Upper lobe of left lung (tissue), 6 donors: ENCODE measurements around the gene ARHGEF4. TPM values are rescaled to one million over a fixed set of nuclear protein-coding genes. Genes with fewer than 3 reads are reported as not detected.

Experiments used
- ATAC-seq, 2 donors: fragments of 200-7000 bp; cut with Tn5 transposase; one replicate each; pipeline ENCODE4 v1.9.1; 2022; ENCODE audit warnings: mild to moderate bottlenecking in 2 of 2, moderate library complexity in 2 of 2; ENCODE audit not compliant: low FRiP score in 2 of 2
- DNase-seq, 2 donors: peaks; one replicate each; pipeline ENCODE4 v3.0.0-alpha.2; 2019 to 2020
- H3K27ac ChIP-seq, 4 donors: fragments of 200-600 bp; sonication (generic); one replicate each; pipeline ENCODE4 v1.5.1; 2016 to 2019
- H3K27me3 ChIP-seq, 4 donors: fragments of 200-600 bp; sonication (generic); one replicate each; pipeline ENCODE4 v1.5.1; 2017 to 2019
- H3K36me3 ChIP-seq, 4 donors: fragments of 200-600 bp; sonication (generic); one replicate each; pipeline ENCODE4 v1.5.1; 2016 to 2019
- H3K4me1 ChIP-seq, 4 donors: fragments of 200-600 bp; sonication (generic); one replicate each; pipeline ENCODE4 v1.5.1; 2018 to 2019
- H3K4me3 ChIP-seq, 4 donors: fragments of 200-600 bp; sonication (generic); one replicate each; pipeline ENCODE4 v1.5.1; 2017 to 2019; ENCODE audit warnings: mild to moderate bottlenecking in 2 of 4, moderate library complexity in 1 of 4
- H3K9me3 ChIP-seq, 4 donors: fragments of 200-600 bp; sonication (generic); one replicate each; pipeline ENCODE4 v1.5.1; 2018 to 2019
- EP300 ChIP-seq, 4 donors: sonication (generic); formaldehyde crosslinking; IDR thresholded peaks; one replicate each; pipeline ENCODE4 v1.5.1; 2017; ENCODE audit warnings: antibody characterized with exemption in 4 of 4, control low read depth in 2 of 4
- POLR2A ChIP-seq, 4 donors: fragments of 450-650 bp; IDR thresholded peaks; one replicate each; pipeline ENCODE4 v1.5.1; 2016 to 2017; ENCODE audit warnings: antibody characterized with exemption in 4 of 4, mild to moderate bottlenecking in 2 of 4
- POLR2AphosphoS5 ChIP-seq, 2 donors: sonication (generic); formaldehyde crosslinking; IDR thresholded peaks; one replicate each; pipeline ENCODE4 v1.5.1; 2017; ENCODE audit warnings: antibody characterized with exemption in 2 of 2
- WGBS, 2 donors: methylation state at CpG; one replicate each; pipeline ENCODE4 v1.1.5; 2017 to 2018; 5-methylcytosine and 5-hydroxymethylcytosine counted together
- total RNA-seq, 6 donors: library from RNA; depleted of rRNA in 4 of 6; stranded (reverse); fragments of >200 nt in 4 of 6; gene quantifications; one replicate each; pipeline versions ENCODE4 v1.1.0 to v1.2.1, GENCODE V29; 2016 to 2021
- TF ChIP-seq, protein P1 (sequence below), 6 experiments: fragments of 450-650 bp in 4 of 6; fragments of 200-600 bp in 2 of 6; sonication (generic) in 2 of 6; IDR thresholded peaks; one replicate each; pipeline ENCODE4 v1.5.1; 2016 to 2019; ENCODE audit warnings: antibody characterized with exemption in 6 of 6
- donor health status: DM: no; HTN: no; CAD: no; lungs with moderate emphysema.
- donor health status: DM: no; HTN: yes; CAD: no; lungs with severe emphysema.

The ARHGEF4 gene
- total RNA-seq, 6 donors from 2014 or later, result 10.1 to 101 (median 22.5) TPM

DNA sequence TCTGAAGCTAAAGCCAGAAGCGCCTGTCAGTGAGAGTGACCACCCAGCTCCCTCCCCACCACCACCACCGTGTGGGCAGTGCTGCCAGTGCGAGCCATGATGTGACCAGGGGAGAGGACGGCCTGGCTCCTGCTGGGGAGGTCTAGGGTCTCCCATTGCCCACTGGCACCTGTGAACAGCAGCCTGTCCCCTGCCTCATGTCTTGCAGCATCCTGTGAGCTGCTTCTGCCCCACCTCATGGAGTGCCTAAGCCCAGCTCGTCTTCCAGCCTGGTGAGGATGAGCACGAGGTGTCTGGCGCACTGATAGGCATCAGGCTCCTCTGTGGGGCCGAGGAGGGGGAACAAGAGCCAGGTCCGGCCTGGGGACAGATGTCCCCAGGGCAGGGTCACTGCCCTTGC lies 195.2 kb downstream of the ARHGEF4 start:
- DNase-seq (no peak), ATAC-seq (peak in 1 of 2 donors; percentile 5)
- TF ChIP-seq EP300 (IDR thresholded peaks at IDR 0.05) (no peak), POLR2A (IDR thresholded peaks at IDR 0.05) (no peak), POLR2AphosphoS5 (IDR thresholded peaks at IDR 0.05) (no peak)
- TF ChIP-seq, protein P1, sequence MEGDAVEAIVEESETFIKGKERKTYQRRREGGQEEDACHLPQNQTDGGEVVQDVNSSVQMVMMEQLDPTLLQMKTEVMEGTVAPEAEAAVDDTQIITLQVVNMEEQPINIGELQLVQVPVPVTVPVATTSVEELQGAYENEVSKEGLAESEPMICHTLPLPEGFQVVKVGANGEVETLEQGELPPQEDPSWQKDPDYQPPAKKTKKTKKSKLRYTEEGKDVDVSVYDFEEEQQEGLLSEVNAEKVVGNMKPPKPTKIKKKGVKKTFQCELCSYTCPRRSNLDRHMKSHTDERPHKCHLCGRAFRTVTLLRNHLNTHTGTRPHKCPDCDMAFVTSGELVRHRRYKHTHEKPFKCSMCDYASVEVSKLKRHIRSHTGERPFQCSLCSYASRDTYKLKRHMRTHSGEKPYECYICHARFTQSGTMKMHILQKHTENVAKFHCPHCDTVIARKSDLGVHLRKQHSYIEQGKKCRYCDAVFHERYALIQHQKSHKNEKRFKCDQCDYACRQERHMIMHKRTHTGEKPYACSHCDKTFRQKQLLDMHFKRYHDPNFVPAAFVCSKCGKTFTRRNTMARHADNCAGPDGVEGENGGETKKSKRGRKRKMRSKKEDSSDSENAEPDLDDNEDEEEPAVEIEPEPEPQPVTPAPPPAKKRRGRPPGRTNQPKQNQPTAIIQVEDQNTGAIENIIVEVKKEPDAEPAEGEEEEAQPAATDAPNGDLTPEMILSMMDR (IDR thresholded peaks at IDR 0.05), result no peak
- WGBS, 2 donors, result 69% methylated on average over 8 to 9 of the region's 9 CpGs
- Histone ChIP-seq H3K9me3 (peaks cover 0 to 8% (median 5%) of the 10 kb centered on the region in 4 donors), H3K36me3 (no peaks in the 10 kb centered on the region), H3K27ac (peak overlapping the region in 2 of 4 donors; percentile 64 to 70), H3K27me3 (peaks cover 0 to 13% (median 5%) of the 10 kb centered on the region in 4 donors), H3K4me3 (no peak overlapping the region), H3K4me1 (peaks cover 0 to 19% (median 4%) of the 10 kb centered on the region in 4 donors)

DNA sequence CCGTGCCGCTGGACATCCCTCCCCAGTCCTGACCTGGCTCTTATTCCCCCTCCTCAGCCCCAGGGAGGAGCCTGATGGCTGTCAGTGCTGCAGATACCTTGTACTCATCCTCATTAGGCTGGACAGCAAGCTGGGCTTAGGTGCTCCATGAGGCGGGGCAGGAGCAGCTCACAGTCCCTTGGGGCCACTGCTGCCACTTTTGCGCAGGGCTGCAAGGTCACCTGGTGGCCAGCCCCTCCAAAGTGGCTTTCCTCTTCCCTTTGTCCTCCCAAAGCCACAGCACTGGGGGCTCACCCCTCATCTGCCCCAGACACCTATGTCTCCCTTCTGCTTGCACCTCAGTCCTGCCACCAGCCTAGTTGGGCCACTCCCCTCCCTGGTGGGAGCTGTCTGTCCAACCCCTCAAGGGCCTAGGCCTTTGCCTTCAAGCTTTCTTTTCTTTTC lies 195.7 kb downstream of the ARHGEF4 start:
- no peak overlapping the region for H3K4me3 ChIP-seq
- H3K27me3 ChIP-seq, result peaks cover 0 to 13% (median 5%) of the 10 kb centered on the region in 4 donors
- H3K9me3 ChIP-seq, result peaks cover 0 to 8% (median 5%) of the 10 kb centered on the region in 4 donors
- peak overlapping the region in 1 of 4 donors; percentile 17 for H3K27ac ChIP-seq
- no peak for ATAC-seq
- peaks cover 0 to 19% (median 4%) of the 10 kb centered on the region in 4 donors for H3K4me1 ChIP-seq
- TF ChIP-seq, protein P1 (IDR thresholded peaks at IDR 0.05), result no peak
- TF ChIP-seq POLR2A (IDR thresholded peaks at IDR 0.05) (no peak), EP300 (IDR thresholded peaks at IDR 0.05) (no peak), POLR2AphosphoS5 (IDR thresholded peaks at IDR 0.05) (no peak)
- WGBS, 2 donors, result 88 to 91% methylated on average over 2 to 4 of the region's 4 CpGs
- no peaks in the 10 kb centered on the region for H3K36me3 ChIP-seq
- DNase-seq, result no peak

DNA sequence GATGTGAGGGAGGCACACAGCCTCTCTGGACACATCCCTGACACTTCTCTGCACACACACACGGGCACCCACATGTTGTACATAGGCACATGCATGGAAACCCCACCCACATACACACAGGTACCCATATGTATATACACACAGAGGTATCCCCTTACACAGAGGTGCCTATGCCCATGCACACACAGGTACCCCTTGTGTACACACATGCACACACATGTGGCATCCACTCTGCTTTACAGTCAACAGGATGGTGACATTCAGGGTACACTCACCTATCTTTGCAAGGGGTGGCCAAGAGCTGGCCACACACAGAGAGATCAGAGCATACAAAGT lies 197.0 kb downstream of the ARHGEF4 start:
- DNase-seq, result no peak
- no peaks in the 10 kb centered on the region for H3K9me3 ChIP-seq
- TF ChIP-seq EP300 (IDR thresholded peaks at IDR 0.05), result no peak
- TF ChIP-seq, protein P1 (IDR thresholded peaks at IDR 0.05), result no peak
- no peak for TF ChIP-seq POLR2A (IDR thresholded peaks at IDR 0.05)
- TF ChIP-seq POLR2AphosphoS5 (IDR thresholded peaks at IDR 0.05), result no peak
- no peak overlapping the region for H3K4me3 ChIP-seq
- WGBS, 2 donors, result 63 to 94% methylated on average over 1 of the region's 1 CpG
- peaks cover 0 to 23% (median 4%) of the 10 kb centered on the region in 4 donors for H3K4me1 ChIP-seq
- no peak for ATAC-seq
- H3K27ac ChIP-seq, result no peak overlapping the region
- H3K27me3 ChIP-seq, result peaks cover 0 to 13% (median 5%) of the 10 kb centered on the region in 4 donors
- no peaks in the 10 kb centered on the region for H3K36me3 ChIP-seq

DNA sequence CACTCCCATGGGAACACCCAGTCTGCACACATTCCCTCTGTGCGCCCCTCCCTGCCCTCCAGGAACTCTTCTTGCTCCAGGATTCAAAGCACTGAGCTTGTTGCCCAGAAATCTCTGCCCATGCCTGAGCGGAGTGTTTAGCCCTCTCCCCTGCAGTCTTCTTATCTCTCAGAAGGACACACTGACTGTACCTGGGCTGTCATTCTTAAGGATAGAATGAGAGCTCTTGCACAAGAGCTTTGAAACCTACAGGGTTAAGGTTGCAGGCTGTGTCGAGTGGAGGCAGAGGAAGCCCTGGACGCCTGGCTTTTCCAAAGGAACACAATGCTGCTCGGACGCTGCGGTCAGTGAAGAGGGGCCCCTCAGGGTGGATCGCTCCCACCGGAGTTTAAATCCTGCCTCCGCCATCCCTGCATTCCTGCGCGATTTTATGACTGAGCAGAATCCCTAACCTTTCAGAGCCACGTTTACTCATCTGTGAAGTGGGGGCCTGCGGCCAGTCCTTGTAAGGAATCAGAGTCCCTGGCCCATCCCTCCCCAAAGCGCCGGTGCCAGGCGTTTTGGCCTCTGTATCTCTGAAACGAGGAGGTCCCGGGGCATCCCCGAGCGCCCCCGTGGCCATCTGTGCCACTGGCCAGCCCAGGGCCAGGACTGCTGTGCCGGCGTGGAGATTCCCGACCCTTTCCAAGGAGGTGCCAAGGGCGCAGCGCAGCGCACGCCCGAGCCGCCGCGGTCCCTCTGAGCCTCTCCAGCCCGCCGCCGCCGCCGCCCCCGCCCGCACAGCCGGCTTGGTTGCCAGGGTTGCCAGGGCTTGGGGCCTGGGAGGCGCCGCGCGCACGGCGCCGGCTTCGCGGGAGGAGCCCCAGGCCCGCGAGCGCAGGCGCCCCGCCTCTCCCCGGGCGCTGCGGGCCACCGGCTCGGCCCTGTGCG lies 197.7 kb downstream of the ARHGEF4 start:
- peaks cover 0 to 13% (median 5%) of the 10 kb centered on the region in 4 donors for H3K27me3 ChIP-seq
- ATAC-seq (peak in 1 of 2 donors; percentile 59), DNase-seq (peak in 1 of 2 donors; percentile 89)
- WGBS, 2 donors, result 8 to 26% methylated on average over 6 to 27 of the region's 61 CpGs
- H3K4me3 ChIP-seq, result peak overlapping the region in 3 of 4 donors; percentile 34 to 38 (median 37)
- TF ChIP-seq, protein P1 (IDR thresholded peaks at IDR 0.05), result no peak
- TF ChIP-seq POLR2AphosphoS5 (IDR thresholded peaks at IDR 0.05), result no peak
- TF ChIP-seq POLR2A (IDR thresholded peaks at IDR 0.05), result no peak
- TF ChIP-seq EP300 (IDR thresholded peaks at IDR 0.05), result no peak
- H3K4me1 ChIP-seq, result peaks cover 0 to 23% (median 4%) of the 10 kb centered on the region in 4 donors
- no peaks in the 10 kb centered on the region for H3K36me3 ChIP-seq
- no peak overlapping the region for H3K27ac ChIP-seq
- no peaks in the 10 kb centered on the region for H3K9me3 ChIP-seq
